ENCODE measurements around the gene PDPR.
"Not testable (repeated sequence)": the region's sequence is repeated elsewhere in the genome, so short reads cannot be mapped to it uniquely, and the experiment has no call there.

Gene PDPR

GRCh38 chr16:70159355-70160348, 45.5 kb downstream of the PDPR start:
- H3K4me3 ChIP-seq (ENCODE audit: control insufficient read depth, low read depth, low read length): no peak overlapping the region
- peak; percentile 45 for DNase-seq (ENCODE audit: low read depth)
- TF ChIP-seq CTCF (conservative IDR thresholded peaks at IDR 0.05; ENCODE audit: control insufficient read depth, insufficient read depth, low read depth, low read length): no peak

- no peak for TF ChIP-seq CTCF (conservative IDR thresholded peaks at IDR 0.05; ENCODE audit: control insufficient read depth, insufficient read depth, low read depth, low read length)
- no peak for DNase-seq (ENCODE audit: low read depth)
- no peak overlapping the region for H3K4me3 ChIP-seq (ENCODE audit: control insufficient read depth, low read depth, low read length)
Measured at GRCh38 chr16:70160388-70160787, 46.3 kb downstream of the PDPR start.

- DNase-seq (ENCODE audit: low read depth): no peak
- no peak for TF ChIP-seq CTCF (conservative IDR thresholded peaks at IDR 0.05; ENCODE audit: control insufficient read depth, insufficient read depth, low read depth, low read length)
- no peak overlapping the region for H3K4me3 ChIP-seq (ENCODE audit: control insufficient read depth, low read depth, low read length)
Measured at GRCh38 chr16:70160821-70161220, 46.7 kb downstream of the PDPR start.

- no peak overlapping the region for H3K4me3 ChIP-seq (ENCODE audit: control insufficient read depth, low read depth, low read length)
- no peak for TF ChIP-seq CTCF (conservative IDR thresholded peaks at IDR 0.05; ENCODE audit: control insufficient read depth, insufficient read depth, low read depth, low read length)
- DNase-seq (ENCODE audit: low read depth): no peak
Measured at GRCh38 chr16:70161350-70161749, 47.2 kb downstream of the PDPR start.

GRCh38 chr16:70162041-70162451, 47.9 kb downstream of the PDPR start:
- TF ChIP-seq CTCF (conservative IDR thresholded peaks at IDR 0.05; ENCODE audit: control insufficient read depth, insufficient read depth, low read depth, low read length): no peak
- DNase-seq (ENCODE audit: low read depth): peak; percentile 83
- H3K4me3 ChIP-seq (ENCODE audit: control insufficient read depth, low read depth, low read length): no peak overlapping the region

GRCh38 chr16:70163596-70163995, 49.5 kb downstream of the PDPR start:
- no peak for TF ChIP-seq CTCF (conservative IDR thresholded peaks at IDR 0.05; ENCODE audit: control insufficient read depth, insufficient read depth, low read depth, low read length)
- H3K4me3 ChIP-seq (ENCODE audit: control insufficient read depth, low read depth, low read length): no peak overlapping the region
- DNase-seq (ENCODE audit: low read depth): no peak

- DNase-seq (ENCODE audit: low read depth); H3K4me3 ChIP-seq (ENCODE audit: control insufficient read depth, low read depth, low read length): not testable (repeated sequence)
Measured at GRCh38 chr16:70166688-70167087, 52.6 kb downstream of the PDPR start.

GRCh38 chr16:70173212-70173837, 59.2 kb downstream of the PDPR start, which contains the start of gene CLEC18C:
TSS of gene CLEC18C (plus strand) at chr16:70173787. CDS start at chr16:70174279, 492 bp downstream.
- DNase-seq (ENCODE audit: low read depth); H3K4me3 ChIP-seq (ENCODE audit: control insufficient read depth, low read depth, low read length): not testable (repeated sequence)

- H3K4me3 ChIP-seq (ENCODE audit: control insufficient read depth, low read depth, low read length); DNase-seq (ENCODE audit: low read depth): not testable (repeated sequence)
Measured at GRCh38 chr16:70173916-70174315, 59.8 kb downstream of the PDPR start.

GRCh38 chr16:70174387-70174932, 60.3 kb downstream of the PDPR start:
- DNase-seq (ENCODE audit: low read depth); H3K4me3 ChIP-seq (ENCODE audit: control insufficient read depth, low read depth, low read length): not testable (repeated sequence)

Measured in fibroblast of mammary gland (primary cell).